ENCODE results near the gene MYO5B.
"Not testable (repeated sequence)": the region's sequence is repeated elsewhere in the genome, so short reads cannot be mapped to it uniquely, and the experiment has no call there.

Gene MYO5B

GRCh38 chr18:49814147-49814499 lies 380.8 kb downstream of the MYO5B start:
- peak; percentile 61 for DNase-seq

GRCh38 chr18:49813319-49814146 lies 381.4 kb downstream of the MYO5B start, which contains the start of gene ACAA2:
Gene ACAA2, minus strand, starts transcription at chr18:49813533. Its CDS starts 49 bp downstream, at chr18:49813484.
- peak; percentile 84 for DNase-seq

- no peak for DNase-seq
Measured at GRCh38 chr18:49813069-49813318, 382.0 kb downstream of the MYO5B start.

GRCh38 chr18:49812286-49813068 lies 382.5 kb downstream of the MYO5B start:
- DNase-seq, result no peak

- no peak for DNase-seq
Measured at GRCh38 chr18:49811151-49811938, 383.6 kb downstream of the MYO5B start.

GRCh38 chr18:49808553-49809191 lies 386.3 kb downstream of the MYO5B start:
- DNase-seq, result not testable (repeated sequence)

- DNase-seq, result no peak
Measured at GRCh38 chr18:49804096-49804495, 390.9 kb downstream of the MYO5B start.

- no peak for DNase-seq
Measured at GRCh38 chr18:49802623-49803022, 392.3 kb downstream of the MYO5B start.

GRCh38 chr18:49800491-49800890 lies 394.5 kb downstream of the MYO5B start:
- DNase-seq, result not testable (repeated sequence)

GRCh38 chr18:49799806-49800205 lies 395.1 kb downstream of the MYO5B start:
- DNase-seq, result not testable (repeated sequence)

- DNase-seq, result no peak
Measured at GRCh38 chr18:49798001-49798400, 396.9 kb downstream of the MYO5B start.

- no peak for DNase-seq
Measured at GRCh38 chr18:49795612-49796552, 399.1 kb downstream of the MYO5B start.

GRCh38 chr18:49794743-49795142 lies 400.2 kb downstream of the MYO5B start:
- DNase-seq, result no peak

- peak; percentile 7 for DNase-seq
Measured at GRCh38 chr18:49789560-49790134, 405.3 kb downstream of the MYO5B start.

- no peak for DNase-seq
Measured at GRCh38 chr18:49788327-49788898, 406.5 kb downstream of the MYO5B start.

- no peak for DNase-seq
Measured at GRCh38 chr18:49786019-49786720, 408.8 kb downstream of the MYO5B start.

GRCh38 chr18:49784427-49785185 lies 410.3 kb downstream of the MYO5B start:
- no peak for DNase-seq

GRCh38 chr18:49783631-49784030 lies 411.3 kb downstream of the MYO5B start:
- DNase-seq, result not testable (repeated sequence)

- no peak for DNase-seq
Measured at GRCh38 chr18:49778826-49779465, 416.0 kb downstream of the MYO5B start.

All from stimulated activated CD4-positive, alpha-beta T cell treated with anti-CD3 and anti-CD28 coated beads, Interleukin-1b, Interleukin-23, amount 100 ng/mL, for 48 hours (primary cell).